HEK293 (cell line): Measurements from ENCODE around the gene SAPCD1.

ENCODE experiments used
- YY1 ChIP-seq: fragments of 450-650 bp; formaldehyde crosslinking; IDR thresholded peaks from 2 replicates; pipeline ENCODE4 v1.5.1; 2018; ENCODE audit warnings: missing biosample characterization, missing genetic modification characterization
- TF ChIP-seq, protein P1 (sequence below): fragments of 450-650 bp; formaldehyde crosslinking; IDR thresholded peaks from 2 replicates; pipeline ENCODE4 v1.5.1; 2016; ENCODE audit warnings: missing biosample characterization, missing genetic modification characterization
- TF ChIP-seq, protein P2 (sequence below): fragments of 450-650 bp; formaldehyde crosslinking; IDR thresholded peaks from 2 replicates; pipeline ENCODE4 v1.5.1; 2016; ENCODE audit warnings: missing biosample characterization, missing genetic modification characterization

DNA sequence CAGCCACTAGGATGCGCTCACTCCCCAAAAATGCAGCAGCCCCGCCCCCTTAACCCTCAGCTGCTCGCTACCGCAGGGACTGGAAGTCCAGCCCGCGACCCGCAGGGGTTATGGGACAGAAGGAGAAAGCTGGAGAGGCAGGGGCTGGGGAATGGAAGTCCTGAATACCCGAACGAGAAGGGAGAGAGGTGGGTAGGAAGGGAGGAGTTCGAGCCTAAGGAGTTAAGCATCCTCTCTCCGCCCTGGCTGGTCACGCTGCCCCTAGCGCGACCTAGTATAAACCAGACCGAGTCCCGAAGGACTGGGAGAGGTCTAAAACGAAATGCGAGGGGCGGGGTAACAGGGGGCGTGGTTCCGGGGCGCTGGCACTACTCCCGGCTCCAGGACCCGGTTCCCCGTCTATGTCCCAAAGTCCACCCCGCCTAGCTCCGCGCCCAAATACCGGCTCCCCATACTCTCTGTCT lies 32.9 kb upstream of the SAPCD1 start:
- no peak for TF ChIP-seq YY1 (tag by site-specific recombination)
- TF ChIP-seq, protein P1, sequence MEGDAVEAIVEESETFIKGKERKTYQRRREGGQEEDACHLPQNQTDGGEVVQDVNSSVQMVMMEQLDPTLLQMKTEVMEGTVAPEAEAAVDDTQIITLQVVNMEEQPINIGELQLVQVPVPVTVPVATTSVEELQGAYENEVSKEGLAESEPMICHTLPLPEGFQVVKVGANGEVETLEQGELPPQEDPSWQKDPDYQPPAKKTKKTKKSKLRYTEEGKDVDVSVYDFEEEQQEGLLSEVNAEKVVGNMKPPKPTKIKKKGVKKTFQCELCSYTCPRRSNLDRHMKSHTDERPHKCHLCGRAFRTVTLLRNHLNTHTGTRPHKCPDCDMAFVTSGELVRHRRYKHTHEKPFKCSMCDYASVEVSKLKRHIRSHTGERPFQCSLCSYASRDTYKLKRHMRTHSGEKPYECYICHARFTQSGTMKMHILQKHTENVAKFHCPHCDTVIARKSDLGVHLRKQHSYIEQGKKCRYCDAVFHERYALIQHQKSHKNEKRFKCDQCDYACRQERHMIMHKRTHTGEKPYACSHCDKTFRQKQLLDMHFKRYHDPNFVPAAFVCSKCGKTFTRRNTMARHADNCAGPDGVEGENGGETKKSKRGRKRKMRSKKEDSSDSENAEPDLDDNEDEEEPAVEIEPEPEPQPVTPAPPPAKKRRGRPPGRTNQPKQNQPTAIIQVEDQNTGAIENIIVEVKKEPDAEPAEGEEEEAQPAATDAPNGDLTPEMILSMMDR: peak; percentile 94
- TF ChIP-seq, protein P2, sequence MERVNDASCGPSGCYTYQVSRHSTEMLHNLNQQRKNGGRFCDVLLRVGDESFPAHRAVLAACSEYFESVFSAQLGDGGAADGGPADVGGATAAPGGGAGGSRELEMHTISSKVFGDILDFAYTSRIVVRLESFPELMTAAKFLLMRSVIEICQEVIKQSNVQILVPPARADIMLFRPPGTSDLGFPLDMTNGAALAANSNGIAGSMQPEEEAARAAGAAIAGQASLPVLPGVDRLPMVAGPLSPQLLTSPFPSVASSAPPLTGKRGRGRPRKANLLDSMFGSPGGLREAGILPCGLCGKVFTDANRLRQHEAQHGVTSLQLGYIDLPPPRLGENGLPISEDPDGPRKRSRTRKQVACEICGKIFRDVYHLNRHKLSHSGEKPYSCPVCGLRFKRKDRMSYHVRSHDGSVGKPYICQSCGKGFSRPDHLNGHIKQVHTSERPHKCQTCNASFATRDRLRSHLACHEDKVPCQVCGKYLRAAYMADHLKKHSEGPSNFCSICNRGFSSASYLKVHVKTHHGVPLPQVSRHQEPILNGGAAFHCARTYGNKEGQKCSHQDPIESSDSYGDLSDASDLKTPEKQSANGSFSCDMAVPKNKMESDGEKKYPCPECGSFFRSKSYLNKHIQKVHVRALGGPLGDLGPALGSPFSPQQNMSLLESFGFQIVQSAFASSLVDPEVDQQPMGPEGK: no peak
